GM19193 (cell line): ENCODE data around the gene NDUFV2.

Source experiments
- POLR2A ChIP-seq: IDR thresholded peaks from 4 replicates; pipeline ENCODE4 v1.6.1; 2011; ENCODE audit not compliant: insufficient read depth, insufficient read length; ENCODE audit errors: extremely low read depth

Gene NDUFV2

GRCh38 chr18:9153256-9153655 is 50.8 kb downstream of the NDUFV2 start:
- no peak for TF ChIP-seq POLR2A

- no peak for TF ChIP-seq POLR2A
Measured at GRCh38 chr18:9156604-9157249, 54.2 kb downstream of the NDUFV2 start.

DNA sequence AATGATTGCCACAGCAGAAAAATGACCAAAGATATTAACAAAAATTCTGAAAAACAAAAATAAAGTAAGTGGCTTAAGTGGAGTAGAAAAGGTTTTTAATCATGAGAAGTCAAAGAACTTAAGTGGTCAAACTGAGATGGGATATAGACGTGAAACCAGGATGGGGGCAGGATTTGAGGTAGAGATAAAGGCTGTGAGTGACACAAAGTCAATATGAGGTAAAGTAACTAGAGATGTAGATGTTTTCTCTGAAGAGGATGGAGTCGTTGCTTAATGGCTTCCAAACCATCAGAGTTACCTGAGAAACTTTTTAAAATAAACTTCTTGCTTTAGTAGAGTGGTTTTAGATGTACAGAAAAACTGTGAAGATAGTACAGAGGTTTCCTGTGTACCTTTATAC is 55.3 kb downstream of the NDUFV2 start:
- TF ChIP-seq POLR2A, result no peak

- TF ChIP-seq POLR2A, result no peak
Measured at GRCh38 chr18:9160014-9160413, 57.5 kb downstream of the NDUFV2 start.

DNA sequence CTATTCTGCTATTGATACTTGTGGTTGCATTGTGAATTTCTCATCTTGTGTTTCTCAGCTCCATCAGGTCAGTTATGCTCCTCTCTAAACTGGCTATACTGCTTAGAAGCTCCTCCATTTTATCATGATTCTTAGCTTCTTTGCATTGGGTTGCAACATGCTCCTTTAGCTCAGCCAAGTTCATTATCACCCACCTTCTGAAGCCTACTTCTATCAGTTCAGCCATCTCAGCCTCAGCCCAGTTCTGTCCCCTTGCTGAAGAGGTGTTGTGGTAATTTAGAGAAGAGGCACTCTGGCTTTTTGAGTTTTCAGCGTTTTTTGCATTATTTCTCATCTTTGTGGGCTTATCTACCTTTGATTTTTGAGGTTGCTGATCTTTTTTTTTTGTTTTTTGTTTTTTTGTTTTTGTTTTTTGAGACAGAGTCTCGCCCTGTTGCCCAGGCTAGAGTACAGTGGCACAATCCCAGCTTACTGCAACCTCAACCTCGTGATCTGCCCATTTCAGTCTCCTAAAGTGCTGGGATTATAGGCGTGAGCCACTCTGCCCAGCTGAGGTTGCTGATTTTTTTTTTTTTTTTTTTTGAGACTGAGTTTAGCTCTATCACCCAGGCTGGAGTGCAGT is 70.1 kb downstream of the NDUFV2 start:
- TF ChIP-seq POLR2A, result no peak

DNA sequence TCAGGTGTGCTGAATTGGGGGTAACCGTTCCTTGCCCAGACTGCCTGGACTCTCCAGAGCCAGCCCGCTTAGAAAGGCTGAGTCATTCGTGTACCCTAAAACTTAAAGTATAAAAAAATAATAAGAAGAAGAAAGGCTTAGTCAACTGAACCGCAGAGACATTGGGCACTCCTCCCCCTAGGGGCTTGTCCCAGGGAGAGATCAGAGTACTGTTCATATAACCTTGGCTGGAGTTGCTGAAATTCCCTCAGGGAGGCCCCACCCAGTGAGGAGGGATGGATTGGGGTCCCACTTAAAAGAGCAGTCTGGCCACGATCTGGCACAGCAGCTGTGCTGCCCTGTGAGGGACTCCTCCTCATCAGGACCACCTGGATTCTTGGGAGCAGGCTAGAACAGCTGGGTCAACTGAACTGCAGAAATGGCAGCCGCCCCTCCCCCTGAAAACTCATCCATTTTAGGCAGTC is 71.3 kb downstream of the NDUFV2 start:
- no peak for TF ChIP-seq POLR2A

DNA sequence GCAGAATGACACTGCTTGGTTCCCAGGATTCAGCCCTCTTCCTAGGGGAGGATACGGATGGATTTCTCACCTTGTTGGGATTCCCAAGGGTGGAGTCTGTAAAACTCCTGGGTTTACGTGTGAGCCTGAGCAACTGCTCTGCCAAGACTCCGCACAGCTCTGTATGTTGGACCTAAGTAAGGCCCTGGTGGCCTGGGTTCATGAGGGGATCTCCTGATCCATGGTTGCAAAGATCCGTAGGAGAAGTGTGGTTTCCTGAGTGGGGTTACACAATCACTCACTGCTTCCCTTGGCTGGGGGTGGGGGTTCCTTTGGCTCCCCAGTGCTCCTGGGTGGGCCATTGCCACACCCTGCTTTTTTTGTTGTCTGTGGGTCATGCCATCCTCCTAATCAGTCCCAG is 71.8 kb downstream of the NDUFV2 start:
- no peak for TF ChIP-seq POLR2A

DNA sequence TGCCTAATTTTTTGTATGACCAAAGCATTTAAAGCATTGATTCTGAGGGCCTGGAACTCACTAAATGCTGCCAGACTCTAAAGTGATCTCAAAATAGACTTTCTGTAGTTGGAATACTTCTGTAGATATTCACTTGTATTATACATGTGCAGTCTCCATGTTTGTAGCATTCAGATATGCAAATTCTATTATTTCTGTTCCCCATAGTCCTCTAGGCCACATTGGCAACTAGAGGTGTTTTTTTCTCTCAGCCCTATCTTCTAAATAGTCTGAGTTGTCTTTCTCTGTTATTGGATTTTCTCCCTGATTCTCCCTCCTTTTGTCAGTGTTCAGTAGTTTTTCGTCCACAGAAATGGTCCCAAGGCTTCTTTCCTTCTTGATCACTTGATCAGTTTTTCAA is 72.6 kb downstream of the NDUFV2 start:
- TF ChIP-seq POLR2A, result no peak

DNA sequence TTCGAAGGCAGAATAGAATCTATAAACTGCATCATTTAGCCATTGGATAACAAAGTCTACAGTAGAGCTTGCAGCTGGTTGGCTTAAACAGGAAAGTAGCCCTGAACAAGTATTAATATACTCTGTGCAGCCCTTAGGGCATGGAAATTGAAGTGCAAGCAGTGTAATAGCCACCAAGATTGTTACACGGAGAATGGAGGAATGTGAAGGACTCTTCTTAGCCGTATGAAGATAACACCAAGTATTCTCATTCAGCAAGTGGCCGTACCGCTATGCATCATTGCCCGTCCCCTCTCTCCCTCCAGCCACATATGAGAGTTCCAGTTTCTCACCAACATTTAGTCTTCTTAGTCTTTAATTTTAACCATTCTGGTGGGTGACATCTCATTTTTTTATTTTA is 74.5 kb downstream of the NDUFV2 start:
- no peak for TF ChIP-seq POLR2A

DNA sequence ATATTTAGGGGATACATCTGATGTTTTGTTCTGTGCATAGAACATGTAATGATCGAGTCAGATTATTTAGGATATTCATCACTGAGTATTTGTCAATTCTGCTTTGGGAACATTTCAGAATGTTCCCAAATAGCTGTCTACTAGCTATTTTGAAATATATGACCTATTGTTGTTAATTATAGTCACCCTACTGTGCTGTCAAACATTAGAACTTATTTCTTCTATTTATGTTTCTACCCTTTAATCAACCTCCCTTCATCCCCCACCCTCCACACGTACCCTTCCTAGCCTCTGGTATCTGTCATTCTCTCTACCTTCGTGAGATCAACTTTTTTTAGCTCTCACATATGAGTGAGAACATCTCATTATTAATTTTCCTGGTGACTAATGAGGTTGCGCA is 75.0 kb downstream of the NDUFV2 start:
- no peak for TF ChIP-seq POLR2A

- TF ChIP-seq POLR2A, result no peak
Measured at GRCh38 chr18:9178557-9178956, 76.1 kb downstream of the NDUFV2 start.

DNA sequence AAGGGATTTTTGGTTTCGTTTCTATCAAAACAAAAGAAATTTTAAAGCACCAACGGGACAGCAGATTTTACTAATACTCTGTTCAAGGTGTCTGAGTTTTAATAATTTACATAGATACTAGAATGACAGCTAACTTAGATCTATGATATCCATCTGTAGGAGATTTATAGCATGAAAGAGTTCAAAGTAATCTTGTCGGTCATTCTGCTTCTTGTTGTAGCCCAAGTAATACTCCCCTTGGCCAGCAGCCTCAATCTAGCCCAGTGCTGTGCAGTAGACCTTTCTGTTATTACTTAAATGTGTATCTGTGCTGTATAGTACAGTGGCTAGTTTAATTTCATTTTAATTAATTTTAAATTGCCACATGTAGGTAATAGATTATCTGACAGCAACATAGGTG is 78.8 kb downstream of the NDUFV2 start:
- TF ChIP-seq POLR2A, result no peak

DNA sequence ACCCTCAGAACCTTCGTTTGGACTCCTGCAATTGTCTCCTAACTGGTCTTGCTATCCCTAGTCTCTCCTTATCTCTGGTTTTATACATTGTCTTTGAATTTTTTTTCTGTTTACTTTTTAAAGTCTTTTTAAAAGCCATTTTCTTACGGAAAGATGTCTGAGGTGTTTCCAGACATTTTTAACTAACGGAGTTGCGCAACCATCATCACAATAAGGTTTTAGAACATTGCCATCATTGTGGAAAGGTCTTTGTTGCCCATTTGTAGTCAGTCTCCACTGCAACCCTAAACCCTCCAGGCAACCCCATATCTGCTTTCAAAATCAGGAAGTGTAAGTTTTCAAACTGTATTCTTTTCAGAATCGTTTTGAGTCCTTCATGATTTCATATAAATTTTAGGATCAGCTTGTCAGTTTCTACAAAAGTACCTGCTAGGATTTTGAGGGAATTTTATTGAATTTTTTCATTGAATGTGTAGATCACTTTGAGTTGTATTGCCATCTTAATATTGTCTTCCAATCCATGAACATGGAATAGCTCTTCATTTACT is 80.4 kb downstream of the NDUFV2 start:
- TF ChIP-seq POLR2A, result no peak
